ENCODE data around the gene BBX.

The BBX gene

GRCh38 chr3:107600780-107601179, 78.0 kb downstream of the BBX start:
- no peak for DNase-seq (ENCODE audit: low spot score)

GRCh38 chr3:107604057-107604822, 81.5 kb downstream of the BBX start:
- no peak for DNase-seq (ENCODE audit: low spot score)

- DNase-seq (ENCODE audit: low spot score), result no peak
Observed at GRCh38 chr3:107611775-107612469, 89.2 kb downstream of the BBX start.

- DNase-seq (ENCODE audit: low spot score), result no peak
Observed at GRCh38 chr3:107612664-107613084, 89.9 kb downstream of the BBX start.

- DNase-seq (ENCODE audit: low spot score), result peak; percentile 12
Observed at GRCh38 chr3:107619549-107619948, 96.8 kb downstream of the BBX start.

- no peak for DNase-seq (ENCODE audit: low spot score)
Observed at GRCh38 chr3:107620534-107620933, 97.8 kb downstream of the BBX start.

GRCh38 chr3:107621465-107621864, 98.7 kb downstream of the BBX start:
- no peak for DNase-seq (ENCODE audit: low spot score)

- DNase-seq (ENCODE audit: low spot score), result no peak
Observed at GRCh38 chr3:107627962-107628542, 105.3 kb downstream of the BBX start.

- no peak for DNase-seq (ENCODE audit: low spot score)
Observed at GRCh38 chr3:107629566-107629965, 106.8 kb downstream of the BBX start.

- no peak for DNase-seq (ENCODE audit: low spot score)
Observed at GRCh38 chr3:107630779-107631178, 108.0 kb downstream of the BBX start.

- no peak for DNase-seq (ENCODE audit: low spot score)
Observed at GRCh38 chr3:107632576-107632975, 109.8 kb downstream of the BBX start.

- DNase-seq (ENCODE audit: low spot score), result no peak
Observed at GRCh38 chr3:107633327-107634098, 110.8 kb downstream of the BBX start.

GRCh38 chr3:107634099-107634489, 111.3 kb downstream of the BBX start:
- no peak for DNase-seq (ENCODE audit: low spot score)

GRCh38 chr3:107637416-107638183, 114.8 kb downstream of the BBX start:
- no peak for DNase-seq (ENCODE audit: low spot score)

GRCh38 chr3:107641572-107642307, 119.0 kb downstream of the BBX start:
- DNase-seq (ENCODE audit: low spot score), result no peak

GRCh38 chr3:107643038-107643883, 120.5 kb downstream of the BBX start:
- peak; percentile 26 for DNase-seq (ENCODE audit: low spot score)

- no peak for DNase-seq (ENCODE audit: low spot score)
Observed at GRCh38 chr3:107644631-107645030, 121.9 kb downstream of the BBX start.

- DNase-seq (ENCODE audit: low spot score), result no peak
Observed at GRCh38 chr3:107650788-107651187, 128.0 kb downstream of the BBX start.

GRCh38 chr3:107651782-107652181, 129.0 kb downstream of the BBX start:
- DNase-seq (ENCODE audit: low spot score), result no peak

GRCh38 chr3:107654218-107654617, 131.5 kb downstream of the BBX start:
- DNase-seq (ENCODE audit: low spot score), result no peak
